ENCODE measurements around the gene DPP4.
A peak's percentile ranks its signal among the peaks of the same experiment; 100 is the strongest.

The DPP4 gene

GRCh38 chr2:162072181-162072702 is 1.8 kb downstream of the DPP4 start:
- no peak for TF ChIP-seq EZH2 (IDR thresholded peaks at IDR 0.05; ENCODE audit: borderline replicate concordance, low read depth, low read length, severe bottlenecking)
- no peak for TF ChIP-seq CTCF (IDR thresholded peaks at IDR 0.05; ENCODE audit: borderline replicate concordance, extremely low read depth, low read length, poor library complexity, severe bottlenecking)
- Histone ChIP-seq H3K27ac (ENCODE audit: low read length) (peak overlapping the region; percentile 94), H3K9me3 (ENCODE audit: insufficient read depth, low read length, severe bottlenecking) (no peaks in the 10 kb centered on the region), H3K4me1 (ENCODE audit: insufficient read depth, low read length) (peaks cover 74% of the 10 kb centered on the region), H3K79me2 (ENCODE audit: insufficient read depth, low read length) (peaks cover 83% of the 10 kb centered on the region), H3K36me3 (ENCODE audit: insufficient read depth, low read length) (peaks cover 57% of the 10 kb centered on the region), H3K27me3 (ENCODE audit: insufficient read depth, low read length, poor library complexity) (no peaks in the 10 kb centered on the region), H3K9ac (ENCODE audit: low read depth, low read length) (peak overlapping the region; percentile 99), H4K20me1 (ENCODE audit: insufficient read depth, low read length) (peaks cover 8% of the 10 kb centered on the region; the same call in 1 of the 2 replicates), H3K4me3 (ENCODE audit: low read depth in 1 of 2, low read length in 2 of 2) (peak overlapping the region; percentile 71 to 72), H2AFZ (ENCODE audit: low read depth, low read length) (peak overlapping the region; percentile 38), H3K4me2 (ENCODE audit: insufficient read depth, low read length) (peak overlapping the region; percentile 70)
- peak; percentile 42 for ATAC-seq (ENCODE audit: insufficient read depth, low read depth)
- no peak for DNase-seq

- no peak for DNase-seq
- H3K27ac ChIP-seq (ENCODE audit: low read length): peak overlapping the region; percentile 94
- ATAC-seq (ENCODE audit: insufficient read depth, low read depth): no peak
- no peaks in the 10 kb centered on the region for H3K27me3 ChIP-seq (ENCODE audit: insufficient read depth, low read length, poor library complexity)
- peak overlapping the region; percentile 70 for H3K4me2 ChIP-seq (ENCODE audit: insufficient read depth, low read length)
- peak overlapping the region; percentile 99 for H3K9ac ChIP-seq (ENCODE audit: low read depth, low read length)
- H2AFZ ChIP-seq (ENCODE audit: low read depth, low read length): no peak overlapping the region
- no peaks in the 10 kb centered on the region for H3K9me3 ChIP-seq (ENCODE audit: insufficient read depth, low read length, severe bottlenecking)
- H3K4me1 ChIP-seq (ENCODE audit: insufficient read depth, low read length): peaks cover 85% of the 10 kb centered on the region
- H3K79me2 ChIP-seq (ENCODE audit: insufficient read depth, low read length): peaks cover 95% of the 10 kb centered on the region
- peaks cover 60% of the 10 kb centered on the region for H3K36me3 ChIP-seq (ENCODE audit: insufficient read depth, low read length)
- peaks cover 8% of the 10 kb centered on the region; the same call in 1 of the 2 replicates for H4K20me1 ChIP-seq (ENCODE audit: insufficient read depth, low read length)
- TF ChIP-seq CTCF (IDR thresholded peaks at IDR 0.05; ENCODE audit: borderline replicate concordance, extremely low read depth, low read length, poor library complexity, severe bottlenecking) (no peak), EZH2 (IDR thresholded peaks at IDR 0.05; ENCODE audit: borderline replicate concordance, low read depth, low read length, severe bottlenecking) (no peak)
- H3K4me3 ChIP-seq (ENCODE audit: low read depth in 1 of 2, low read length in 2 of 2): peak overlapping the region; percentile 71 to 72; a peak in 2 of 4 replicates
Observed at GRCh38 chr2:162071001-162071400, 3.0 kb downstream of the DPP4 start.

GRCh38 chr2:162070228-162070936 is 3.6 kb downstream of the DPP4 start:
- H3K4me3 ChIP-seq (ENCODE audit: low read depth in 1 of 2, low read length in 2 of 2): peak overlapping the region in 1 of 2 experiments; percentile 71; a peak in 2 of 4 replicates
- no peak for TF ChIP-seq CTCF (IDR thresholded peaks at IDR 0.05; ENCODE audit: borderline replicate concordance, extremely low read depth, low read length, poor library complexity, severe bottlenecking)
- no peak for TF ChIP-seq EZH2 (IDR thresholded peaks at IDR 0.05; ENCODE audit: borderline replicate concordance, low read depth, low read length, severe bottlenecking)
- H3K79me2 ChIP-seq (ENCODE audit: insufficient read depth, low read length): peaks cover 99% of the 10 kb centered on the region
- ATAC-seq (ENCODE audit: insufficient read depth, low read depth) (no peak), DNase-seq (no peak)
- peaks cover 60% of the 10 kb centered on the region for H3K36me3 ChIP-seq (ENCODE audit: insufficient read depth, low read length)
- H4K20me1 ChIP-seq (ENCODE audit: insufficient read depth, low read length): peaks cover 12% of the 10 kb centered on the region; the same call in 1 of the 2 replicates
- H3K27ac ChIP-seq (ENCODE audit: low read length): peak overlapping the region; percentile 94
- H3K9ac ChIP-seq (ENCODE audit: low read depth, low read length): peak overlapping the region; percentile 99; the same call in 1 of the 2 replicates
- peaks cover 85% of the 10 kb centered on the region for H3K4me1 ChIP-seq (ENCODE audit: insufficient read depth, low read length)
- H2AFZ ChIP-seq (ENCODE audit: low read depth, low read length): no peak overlapping the region
- no peaks in the 10 kb centered on the region for H3K9me3 ChIP-seq (ENCODE audit: insufficient read depth, low read length, severe bottlenecking)
- no peaks in the 10 kb centered on the region for H3K27me3 ChIP-seq (ENCODE audit: insufficient read depth, low read length, poor library complexity)
- H3K4me2 ChIP-seq (ENCODE audit: insufficient read depth, low read length): peak overlapping the region; percentile 70

Measured in DND-41 (cell line).